GM19023 (cell line): ENCODE data around the gene NEMP2.

ENCODE experiments used
- ATAC-seq: cut with Tn5 transposase; IDR thresholded peaks from one replicate; pipeline ENCODE4 v1.9.1; 2021; ENCODE audit warnings: mild to moderate bottlenecking, moderate library complexity; ENCODE audit not compliant: unreplicated experiment

Gene NEMP2

GRCh38 chr2:190460487-190460886 is 74.0 kb downstream of the NEMP2 start:
- ATAC-seq = no peak

GRCh38 chr2:190459881-190460280 is 74.6 kb downstream of the NEMP2 start:
- ATAC-seq = no peak

- no peak for ATAC-seq
Measured at GRCh38 chr2:190458352-190459107, 76.0 kb downstream of the NEMP2 start.

- ATAC-seq = no peak
Measured at GRCh38 chr2:190457256-190457655, 77.3 kb downstream of the NEMP2 start.

- ATAC-seq = no peak
Measured at GRCh38 chr2:190456833-190457232, 77.7 kb downstream of the NEMP2 start.

GRCh38 chr2:190455358-190456095 is 79.0 kb downstream of the NEMP2 start:
- no peak for ATAC-seq

GRCh38 chr2:190454795-190455194 is 79.7 kb downstream of the NEMP2 start:
- no peak for ATAC-seq
